GM06990 (cell line): ENCODE data around the gene TAL1.

Source experiments
- DNase-seq: peaks from one replicate; pipeline ENCODE4 v3.0.0-alpha.2; 2011; ENCODE audit not compliant: insufficient read length; ENCODE audit errors: extremely low read depth
- H3K27me3 ChIP-seq: replicated peaks from 2 replicates; pipeline ENCODE4 v1.6.0; 2011; ENCODE audit warnings: low read length; ENCODE audit not compliant: control insufficient read depth, insufficient read depth
- H3K36me3 ChIP-seq: 2 replicates; pipeline ENCODE4 v1.5.1; 2011; ENCODE audit warnings: low read length; ENCODE audit not compliant: control insufficient read depth, insufficient read depth
- H3K4me3 ChIP-seq: replicated peaks from 2 replicates; pipeline ENCODE4 v1.5.1; 2011; ENCODE audit warnings: low read depth, mild to moderate bottlenecking, control low read depth, low read length
- CTCF ChIP-seq: IDR thresholded peaks from 2 replicates; pipeline ENCODE4 v1.5.1; 2011; ENCODE audit warnings: low read length, control low read depth, mild to moderate bottlenecking, inconsistent platforms; ENCODE audit not compliant: insufficient read depth, poor library complexity, severe bottlenecking

The TAL1 gene

GRCh38 chr1:47241114-47242113 is 9.4 kb upstream of the TAL1 start:
- Histone ChIP-seq H3K27me3 (no peaks in the 10 kb centered on the region), H3K4me3 (no peak overlapping the region), H3K36me3 (no peaks in the 10 kb centered on the region)
- DNase-seq: no peak
- no peak for TF ChIP-seq CTCF

GRCh38 chr1:47238935-47239592 is 7.0 kb upstream of the TAL1 start:
- no peaks in the 10 kb centered on the region for H3K27me3 ChIP-seq
- no peak for TF ChIP-seq CTCF
- no peak overlapping the region for H3K4me3 ChIP-seq
- no peaks in the 10 kb centered on the region for H3K36me3 ChIP-seq
- DNase-seq: no peak

- H3K4me3 ChIP-seq: no peak overlapping the region
- peaks cover 4% of the 10 kb centered on the region for H3K27me3 ChIP-seq
- no peaks in the 10 kb centered on the region for H3K36me3 ChIP-seq
- no peak for DNase-seq
- no peak for TF ChIP-seq CTCF
Observed at GRCh38 chr1:47235806-47236205, 3.8 kb upstream of the TAL1 start.

- peaks cover 4% of the 10 kb centered on the region for H3K27me3 ChIP-seq
- no peak for TF ChIP-seq CTCF
- H3K36me3 ChIP-seq: no peaks in the 10 kb centered on the region
- no peak overlapping the region for H3K4me3 ChIP-seq
- DNase-seq: no peak
Observed at GRCh38 chr1:47235241-47235681, 3.2 kb upstream of the TAL1 start.

GRCh38 chr1:47233186-47233585 is 1.2 kb upstream of the TAL1 start:
- Histone ChIP-seq H3K4me3 (no peak overlapping the region), H3K27me3 (peaks cover 8% of the 10 kb centered on the region), H3K36me3 (no peaks in the 10 kb centered on the region)
- no peak for TF ChIP-seq CTCF
- no peak for DNase-seq
